Measurements from ENCODE around the gene VAMP4. TPM values are rescaled to one million over a fixed set of nuclear protein-coding genes. Genes with fewer than 3 reads are reported as not detected.
"Not testable (repeated sequence)": the region's sequence is repeated elsewhere in the genome, so short reads cannot be mapped to it uniquely, and the experiment has no call there.

VAMP4 gene
- total and polyA plus RNA-seq, 10 of the 15 experiments (the other 5 are each of a cell fraction or from before 2014, with no cell fraction given), result 0.90 to 7.9 (median 4.3) TPM

GRCh38 chr1:171661076-171661650 is 80.7 kb downstream of the VAMP4 start (continued):
- no peak for TF ChIP-seq DPF2 (IDR thresholded peaks at IDR 0.05)
- TF ChIP-seq, protein P1, sequence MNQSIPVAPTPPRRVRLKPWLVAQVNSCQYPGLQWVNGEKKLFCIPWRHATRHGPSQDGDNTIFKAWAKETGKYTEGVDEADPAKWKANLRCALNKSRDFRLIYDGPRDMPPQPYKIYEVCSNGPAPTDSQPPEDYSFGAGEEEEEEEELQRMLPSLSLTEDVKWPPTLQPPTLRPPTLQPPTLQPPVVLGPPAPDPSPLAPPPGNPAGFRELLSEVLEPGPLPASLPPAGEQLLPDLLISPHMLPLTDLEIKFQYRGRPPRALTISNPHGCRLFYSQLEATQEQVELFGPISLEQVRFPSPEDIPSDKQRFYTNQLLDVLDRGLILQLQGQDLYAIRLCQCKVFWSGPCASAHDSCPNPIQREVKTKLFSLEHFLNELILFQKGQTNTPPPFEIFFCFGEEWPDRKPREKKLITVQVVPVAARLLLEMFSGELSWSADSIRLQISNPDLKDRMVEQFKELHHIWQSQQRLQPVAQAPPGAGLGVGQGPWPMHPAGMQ (IDR thresholded peaks at IDR 0.05; ENCODE audit: borderline replicate concordance), result no peak
- no peak for TF ChIP-seq HDAC6 (IDR thresholded peaks at IDR 0.05; ENCODE audit: unreplicated experiment)
- TF ChIP-seq IKZF1 (conservative IDR thresholded peaks at IDR 0.05), result no peak

GRCh38 chr1:171656206-171656605 is 85.7 kb downstream of the VAMP4 start:
- H4K20me1 ChIP-seq (ENCODE audit: control insufficient read depth, insufficient read depth); H2AFZ ChIP-seq (ENCODE audit: control insufficient read depth, low read depth, low read length); BruUV-seq (replicated peaks); H3K79me2 ChIP-seq (ENCODE audit: control insufficient read depth, insufficient read depth, low read length); H3K9ac ChIP-seq (ENCODE audit: control insufficient read depth, insufficient read depth, low read length); H3K27ac ChIP-seq (ENCODE audit: control insufficient read depth, insufficient read depth); H3K9me3 ChIP-seq (replicated peaks; ENCODE audit: control insufficient read depth, insufficient read depth, low read length); ATAC-seq; H3K27me3 ChIP-seq (replicated peaks in 1 of 2; ENCODE audit: control insufficient read depth in 2 of 2, insufficient read depth in 2 of 2, low read length in 1 of 2); DNase-seq (ENCODE audit: low read depth, low spot score); H3K36me3 ChIP-seq (ENCODE audit: control insufficient read depth in 2 of 2, insufficient read depth in 2 of 2, low read length in 1 of 2); H3K4me3 ChIP-seq; H3K4me2 ChIP-seq (ENCODE audit: control insufficient read depth, insufficient read depth); in situ Hi-C loops (cut with MboI); FAIRE-seq; POLR2A ChIA-PET; H3K4me1 ChIP-seq (ENCODE audit: control insufficient read depth, insufficient read depth, low read length); intact Hi-C loops (cut with micrococcal nuclease; ENCODE audit: unreplicated experiment): not testable (repeated sequence)
- 90% methylated on average over 9 of the region's 9 CpGs for WGBS (ENCODE audit: insufficient coverage, insufficient replicate concordance, low lambda C conversion rate, missing lambda C conversion rate)
- CTCF ChIA-PET, result interaction anchor here (0.6 to 7.3 kb wide), 10 partner anchors 11 to 332 kb away, joined by 3 to 68 read pairs (median 4); no protein-coding TSS in a partner anchor
- SMC1A ChIA-PET (ENCODE audit: uncharacterized antibody, unreplicated experiment), result interaction anchor here (2.2 to 4.2 kb wide), 2 partner anchors 11 to 329 kb away, joined by 6 to 32 read pairs; no protein-coding TSS in a partner anchor
- RAD21 ChIA-PET (ENCODE audit: unreplicated experiment), result interaction anchor here (2.0 to 3.9 kb wide), 3 partner anchors 12 to 84 kb away, joined by 4 to 19 read pairs (median 8); no protein-coding TSS in a partner anchor
